Measurements from ENCODE around the gene ARHGEF40.
"Not testable (repeated sequence)": the region's sequence is repeated elsewhere in the genome, so short reads cannot be mapped to it uniquely, and the experiment has no call there.

The ARHGEF40 gene

DNA sequence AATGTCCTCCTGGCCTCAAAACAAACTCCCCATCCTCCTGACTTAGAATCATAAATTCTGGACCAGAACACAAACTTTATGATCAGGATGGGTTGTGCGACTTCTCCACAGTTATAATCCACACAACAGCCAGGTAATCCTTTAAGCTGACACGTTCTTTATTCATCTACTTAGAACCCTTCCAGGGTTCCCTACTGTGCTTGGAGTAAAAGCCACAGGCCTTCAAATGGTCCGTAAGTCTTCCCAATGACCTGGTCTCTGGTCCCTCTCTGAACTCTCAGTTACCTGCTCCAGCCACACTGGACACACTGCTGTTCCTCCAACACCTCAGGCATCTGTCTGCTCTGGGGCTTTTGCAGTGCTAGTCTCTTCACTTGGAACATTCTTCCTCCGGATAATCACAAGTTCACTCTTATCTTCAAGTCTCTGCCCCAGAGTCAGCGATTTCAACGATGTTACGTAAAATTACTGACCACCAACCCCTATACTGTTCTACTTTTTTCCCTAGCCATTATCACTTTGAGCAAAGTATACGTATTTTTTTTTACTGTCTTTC is 29.7 kb upstream of the ARHGEF40 start:
- DNase-seq = no peak

- not testable (repeated sequence) for DNase-seq
These were observed 29.2 kb upstream of the ARHGEF40 start for GRCh38 chr14:21040941-21041340.

DNA sequence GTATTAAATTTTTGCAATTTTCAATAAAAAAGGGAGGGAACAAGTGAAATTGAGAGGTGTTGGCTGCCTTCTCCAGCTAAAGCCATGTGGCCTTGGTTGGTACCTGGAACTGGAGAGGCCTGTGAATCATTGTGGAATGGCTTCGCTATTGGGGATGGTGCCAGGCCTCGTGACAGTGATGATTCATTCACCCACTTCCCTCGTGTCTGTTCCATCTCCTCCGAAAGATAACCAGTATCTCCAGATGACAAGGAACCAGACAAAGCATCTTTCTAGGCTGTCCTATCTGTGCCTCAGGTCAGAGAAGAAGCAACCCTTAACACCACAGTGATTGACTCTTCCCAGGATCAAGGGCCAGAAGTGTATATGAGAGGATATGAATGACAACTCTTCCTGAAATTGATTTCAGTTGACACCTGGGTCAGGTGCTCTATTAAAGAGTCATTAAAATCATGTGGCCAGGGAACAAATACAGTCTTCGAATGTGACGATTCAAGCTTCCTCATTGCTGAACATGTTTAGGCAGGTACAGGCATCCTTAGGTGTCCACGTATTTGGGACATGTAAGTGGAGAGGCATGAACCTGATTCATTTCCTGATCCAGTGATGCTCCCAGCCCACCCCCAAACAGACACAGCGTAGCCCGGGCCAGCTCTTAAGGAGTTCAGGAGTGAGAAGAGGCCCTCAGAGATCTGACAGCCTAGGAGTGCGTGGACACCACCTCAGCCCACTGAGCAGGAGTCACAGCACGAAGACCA is 28.2 kb upstream of the ARHGEF40 start, which contains the start of gene RNASE7:
TSS of gene RNASE7 (plus strand) at position 687 of the 758 bp plus-strand sequence. CDS start 631 bp downstream, outside the sequence.
- DNase-seq = no peak

GRCh38 chr14:21042918-21043317 is 27.2 kb upstream of the ARHGEF40 start:
- DNase-seq = no peak

DNA sequence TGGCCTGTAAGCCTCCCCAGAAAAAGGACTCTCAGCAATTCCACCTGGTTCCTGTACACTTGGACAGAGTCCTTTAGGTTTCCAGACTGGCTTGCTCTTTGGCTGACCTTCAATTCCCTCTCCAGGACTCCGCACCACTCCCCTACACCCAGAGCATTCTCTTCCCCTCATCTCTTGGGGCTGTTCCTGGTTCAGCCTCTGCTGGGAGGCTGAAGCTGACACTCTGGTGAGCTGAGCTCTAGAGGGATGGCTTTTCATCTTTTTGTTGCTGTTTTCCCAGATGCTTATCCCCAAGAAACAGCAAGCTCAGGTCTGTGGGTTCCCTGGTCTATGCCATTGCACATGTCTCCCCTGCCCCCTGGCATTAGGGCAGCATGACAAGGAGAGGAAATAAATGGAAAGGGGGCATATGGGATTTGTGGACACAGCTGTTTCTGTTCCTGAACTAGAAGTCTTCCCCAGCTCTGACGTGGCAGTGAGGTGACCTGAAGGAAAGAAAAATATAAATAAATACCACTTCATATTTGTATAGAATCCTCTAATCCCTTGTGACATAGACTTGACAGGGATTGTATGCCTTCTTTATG is 26.6 kb upstream of the ARHGEF40 start:
- no peak for DNase-seq

GRCh38 chr14:21043974-21044618 is 26.0 kb upstream of the ARHGEF40 start:
- DNase-seq = no peak

GRCh38 chr14:21047378-21047781 is 22.7 kb upstream of the ARHGEF40 start:
- no peak for DNase-seq

GRCh38 chr14:21048638-21049037 is 21.5 kb upstream of the ARHGEF40 start:
- DNase-seq = no peak

GRCh38 chr14:21049271-21049673 is 20.8 kb upstream of the ARHGEF40 start:
- DNase-seq = no peak

GRCh38 chr14:21050597-21050996 is 19.5 kb upstream of the ARHGEF40 start:
- no peak for DNase-seq

- no peak for DNase-seq
These were observed 16.7 kb upstream of the ARHGEF40 start for GRCh38 chr14:21053184-21054122.

GRCh38 chr14:21054123-21054767 is 15.9 kb upstream of the ARHGEF40 start:
- no peak for DNase-seq

DNA sequence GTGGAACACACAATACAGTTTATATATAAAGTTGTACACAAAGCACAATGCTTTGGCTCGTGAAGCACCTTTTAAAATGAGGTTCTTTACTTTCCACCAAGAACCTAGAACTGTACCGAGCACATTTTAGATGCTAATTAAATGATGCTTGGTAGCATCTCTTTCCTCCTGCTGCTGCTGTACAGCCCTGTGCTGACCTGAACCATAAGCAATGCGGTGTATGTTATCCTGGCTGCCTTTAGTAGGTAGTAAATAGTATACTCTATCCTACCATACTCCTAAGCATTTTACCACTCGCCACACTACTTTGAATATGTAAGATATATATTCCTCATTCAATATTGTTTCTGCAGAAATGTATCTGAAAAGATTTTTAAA is 15.3 kb upstream of the ARHGEF40 start:
- DNase-seq = no peak

- DNase-seq = no peak
These were observed 14.5 kb upstream of the ARHGEF40 start for GRCh38 chr14:21055432-21056117.

DNA sequence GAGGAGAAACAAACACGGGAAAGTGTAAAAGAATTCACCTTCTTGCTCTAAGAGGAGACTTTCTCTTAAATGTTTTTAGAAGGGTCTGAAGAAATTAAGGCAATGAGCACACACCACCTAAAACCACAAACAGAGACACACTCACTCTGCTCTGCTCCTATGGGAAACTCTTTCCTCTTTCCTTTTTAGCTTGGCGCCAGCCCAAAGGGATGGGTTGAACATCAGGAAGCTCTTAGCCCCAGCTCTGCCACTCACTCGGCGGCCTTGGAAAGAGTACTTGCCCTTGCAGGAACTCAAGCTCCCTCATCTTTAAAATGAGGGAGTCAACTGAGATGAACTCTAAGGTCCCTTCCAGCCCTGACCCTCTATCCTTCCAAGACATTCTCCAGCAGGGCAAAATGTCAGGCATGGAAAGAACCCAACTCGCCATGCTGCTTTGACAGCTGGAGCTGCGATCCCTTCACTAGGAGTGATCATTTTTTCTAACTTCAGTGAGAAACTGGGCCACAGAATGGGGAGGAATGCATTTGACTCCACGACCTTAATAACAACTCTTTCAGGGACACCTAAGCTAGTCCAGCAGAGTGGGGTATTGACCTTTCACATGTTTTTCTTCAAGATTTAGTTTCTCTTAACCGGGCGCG is 13.5 kb upstream of the ARHGEF40 start:
- no peak for DNase-seq

DNA sequence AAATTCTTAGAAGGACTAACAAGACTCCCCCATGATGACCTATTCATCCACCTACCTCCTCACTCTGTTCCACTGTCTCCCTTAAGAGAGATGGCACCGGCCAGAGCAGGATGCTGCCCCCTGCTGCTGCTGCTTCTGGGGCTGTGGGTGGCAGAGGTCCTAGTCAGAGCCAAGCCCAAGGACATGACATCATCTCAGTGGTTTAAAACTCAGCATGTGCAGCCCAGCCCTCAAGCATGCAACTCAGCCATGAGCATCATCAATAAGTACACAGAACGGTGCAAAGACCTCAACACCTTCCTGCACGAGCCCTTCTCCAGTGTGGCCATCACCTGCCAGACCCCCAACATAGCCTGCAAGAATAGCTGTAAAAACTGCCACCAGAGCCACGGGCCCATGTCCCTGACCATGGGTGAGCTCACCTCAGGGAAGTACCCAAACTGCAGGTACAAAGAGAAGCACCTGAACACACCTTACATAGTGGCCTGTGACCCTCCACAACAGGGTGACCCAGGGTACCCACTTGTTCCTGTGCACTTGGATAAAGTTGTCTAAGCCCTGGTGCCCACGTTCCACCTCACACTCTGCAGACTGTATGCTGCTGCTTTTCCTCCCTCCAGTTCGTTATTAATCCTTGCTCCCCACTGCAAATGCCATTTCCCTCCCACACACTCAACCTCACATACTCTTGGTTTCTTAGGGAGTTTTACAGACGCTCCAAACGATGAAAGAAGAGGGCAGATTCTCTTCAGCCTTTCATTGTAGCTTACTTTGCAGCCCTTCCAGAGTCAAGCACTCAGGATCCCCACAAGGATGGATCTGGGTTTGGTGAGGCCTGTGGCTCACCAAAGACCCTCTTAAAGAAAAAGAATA is 12.1 kb upstream of the ARHGEF40 start, which contains the start of gene RNASE8:
TSS of gene RNASE8 (plus strand) at position 20 of the 873 bp plus-strand sequence. CDS start at position 91, 71 bp downstream.
- DNase-seq = no peak

GRCh38 chr14:21058903-21059302 is 11.2 kb upstream of the ARHGEF40 start:
- DNase-seq = no peak

DNA sequence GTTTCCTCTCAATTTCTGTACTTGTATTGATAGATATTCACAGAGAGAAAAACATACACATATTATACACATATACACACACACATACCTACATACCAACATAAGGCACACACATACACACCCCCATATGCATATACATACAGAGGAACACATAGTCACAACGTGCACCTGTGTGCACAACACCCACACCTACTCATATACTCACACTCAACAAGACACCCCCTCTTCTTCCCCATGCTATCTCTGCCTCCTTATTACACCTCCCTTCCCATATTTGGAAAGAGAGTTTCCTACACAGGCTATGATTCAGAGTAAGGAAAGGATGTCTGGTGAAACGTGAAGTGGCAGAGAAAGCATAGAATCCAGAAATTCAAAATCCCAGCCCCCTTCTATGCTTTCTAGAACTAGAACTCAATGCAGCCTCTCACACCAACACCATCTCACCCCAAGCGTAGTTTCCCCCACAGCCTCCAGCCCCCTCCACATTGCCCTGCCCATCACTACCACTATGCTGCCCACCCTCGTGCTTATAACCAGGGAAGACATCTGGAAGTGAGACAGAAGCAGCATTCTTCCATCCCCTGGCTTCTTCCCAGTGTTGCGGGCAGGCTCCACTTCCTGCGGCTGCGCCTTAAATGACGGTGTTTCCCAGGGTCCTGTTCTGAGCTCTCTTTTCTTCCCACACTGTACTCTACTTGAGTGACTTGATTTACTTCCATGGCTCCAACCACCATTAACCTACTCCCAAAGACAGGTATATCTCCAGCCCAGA is 10.1 kb upstream of the ARHGEF40 start:
- DNase-seq = no peak
